ENCODE measurements around the gene C2orf92. TPM values are rescaled to one million over a fixed set of nuclear protein-coding genes. Genes with fewer than 3 reads are reported as not detected.
"Not testable (repeated sequence)": the region's sequence is repeated elsewhere in the genome, so short reads cannot be mapped to it uniquely, and the experiment has no call there.

The C2orf92 gene
- 17.2 and 21.8 TPM in 2 replicates for total RNA-seq

DNA sequence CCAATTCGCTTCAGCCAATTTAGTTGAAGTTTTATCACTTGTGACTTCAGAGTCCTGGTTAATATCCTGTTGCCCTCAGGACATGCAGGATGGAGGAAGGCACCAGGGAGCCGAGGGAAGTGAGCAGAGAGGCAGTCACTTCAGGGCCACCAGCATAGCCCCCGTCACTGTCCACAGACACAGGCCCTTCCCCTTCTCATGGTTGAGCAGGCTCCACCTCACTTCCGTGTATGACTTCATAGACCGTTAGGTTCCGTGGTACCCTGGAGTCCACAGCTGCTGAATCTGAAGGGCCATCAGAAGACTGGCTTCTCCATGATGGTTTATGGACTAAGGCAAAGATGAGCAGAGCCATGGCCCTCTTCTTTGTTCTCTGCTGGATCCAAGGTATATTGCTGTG lies at the start of gene C2orf92:
Gene C2orf92 (plus strand): TSS at position 266 of the 400 bp plus-strand sequence. CDS start 76 bp downstream, at position 342.
- H3K4me1 Mint-ChIP-seq (ENCODE audit: low read depth) = peaks cover 23% of the 10 kb centered on the region
- no peak within 1 kb of the TSS for H3K4me3 Mint-ChIP-seq (ENCODE audit: low read depth)
- no peaks in the 10 kb centered on the region for H3K9me3 Mint-ChIP-seq
- no peak within 1 kb of the TSS for H3K27ac Mint-ChIP-seq
- H3K27me3 Mint-ChIP-seq (ENCODE audit: low read depth) = no peaks in the 10 kb centered on the region
- no peak for DNase-seq (ENCODE audit: low spot score)
- intact Hi-C loops (cut with micrococcal nuclease) = no loop called here
- H3K36me3 Mint-ChIP-seq (ENCODE audit: low read depth) = peaks cover 13% of the 10 kb centered on the region

GRCh38 chr2:97620492-97620891 lies 49.0 kb upstream of the C2orf92 start:
- H3K9me3 Mint-ChIP-seq; H3K4me3 Mint-ChIP-seq (ENCODE audit: low read depth); H3K27ac Mint-ChIP-seq; DNase-seq (ENCODE audit: low spot score); H3K36me3 Mint-ChIP-seq (ENCODE audit: low read depth); H3K4me1 Mint-ChIP-seq (ENCODE audit: low read depth); intact Hi-C loops (cut with micrococcal nuclease); H3K27me3 Mint-ChIP-seq (ENCODE audit: low read depth): not testable (repeated sequence)

DNA sequence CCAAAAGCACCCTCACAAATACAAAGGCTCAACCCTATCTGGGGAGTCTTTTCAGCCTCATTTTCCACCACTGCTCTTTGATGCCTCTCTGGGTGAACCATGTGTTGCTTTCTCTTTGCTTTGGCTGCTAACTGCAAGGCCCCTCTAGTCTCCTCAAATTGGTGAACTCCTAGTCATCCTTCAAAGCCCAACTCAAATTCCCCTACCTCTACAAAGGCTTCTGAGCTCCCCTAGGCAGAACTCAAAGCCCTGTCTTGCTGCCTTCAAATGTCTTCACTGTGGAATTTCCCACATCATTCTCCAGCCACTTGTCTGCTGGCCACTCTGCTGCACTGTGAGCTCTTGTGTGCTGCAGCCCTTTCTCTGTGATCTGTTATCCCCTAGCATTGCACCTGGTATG lies 46.5 kb upstream of the C2orf92 start:
- intact Hi-C loops (cut with micrococcal nuclease); DNase-seq (ENCODE audit: low spot score); H3K4me1 Mint-ChIP-seq (ENCODE audit: low read depth); H3K9me3 Mint-ChIP-seq; H3K4me3 Mint-ChIP-seq (ENCODE audit: low read depth); H3K27ac Mint-ChIP-seq; H3K27me3 Mint-ChIP-seq (ENCODE audit: low read depth); H3K36me3 Mint-ChIP-seq (ENCODE audit: low read depth): not testable (repeated sequence)

GRCh38 chr2:97625354-97626048 lies 44.0 kb upstream of the C2orf92 start:
- not testable (repeated sequence) for H3K36me3 Mint-ChIP-seq (ENCODE audit: low read depth); H3K9me3 Mint-ChIP-seq

GRCh38 chr2:97626049-97626430 lies 43.5 kb upstream of the C2orf92 start:
- H3K4me3 Mint-ChIP-seq (ENCODE audit: low read depth); H3K36me3 Mint-ChIP-seq (ENCODE audit: low read depth); H3K4me1 Mint-ChIP-seq (ENCODE audit: low read depth); H3K27ac Mint-ChIP-seq; DNase-seq (ENCODE audit: low spot score); intact Hi-C loops (cut with micrococcal nuclease); H3K9me3 Mint-ChIP-seq: not testable (repeated sequence)
- H3K27me3 Mint-ChIP-seq (ENCODE audit: low read depth) = peaks cover 16% of the 10 kb centered on the region

More at GRCh38 chr2:97625354-97626048, 44.0 kb upstream of the C2orf92 start:
- H3K4me1 Mint-ChIP-seq (ENCODE audit: low read depth); H3K4me3 Mint-ChIP-seq (ENCODE audit: low read depth); H3K27ac Mint-ChIP-seq; intact Hi-C loops (cut with micrococcal nuclease); DNase-seq (ENCODE audit: low spot score): not testable (repeated sequence)
- H3K27me3 Mint-ChIP-seq (ENCODE audit: low read depth) = peaks cover 12% of the 10 kb centered on the region

- intact Hi-C loops (cut with micrococcal nuclease) = no loop called here
- H3K27ac Mint-ChIP-seq = no peak overlapping the region
- H3K36me3 Mint-ChIP-seq (ENCODE audit: low read depth) = peaks cover 24% of the 10 kb centered on the region
- peaks cover 10% of the 10 kb centered on the region for H3K27me3 Mint-ChIP-seq (ENCODE audit: low read depth)
- H3K9me3 Mint-ChIP-seq = no peaks in the 10 kb centered on the region
- no peak overlapping the region for H3K4me3 Mint-ChIP-seq (ENCODE audit: low read depth)
- peaks cover 19% of the 10 kb centered on the region for H3K4me1 Mint-ChIP-seq (ENCODE audit: low read depth)
- DNase-seq (ENCODE audit: low spot score) = no peak
These were observed 25.3 kb upstream of the C2orf92 start for GRCh38 chr2:97644023-97644717.

DNA sequence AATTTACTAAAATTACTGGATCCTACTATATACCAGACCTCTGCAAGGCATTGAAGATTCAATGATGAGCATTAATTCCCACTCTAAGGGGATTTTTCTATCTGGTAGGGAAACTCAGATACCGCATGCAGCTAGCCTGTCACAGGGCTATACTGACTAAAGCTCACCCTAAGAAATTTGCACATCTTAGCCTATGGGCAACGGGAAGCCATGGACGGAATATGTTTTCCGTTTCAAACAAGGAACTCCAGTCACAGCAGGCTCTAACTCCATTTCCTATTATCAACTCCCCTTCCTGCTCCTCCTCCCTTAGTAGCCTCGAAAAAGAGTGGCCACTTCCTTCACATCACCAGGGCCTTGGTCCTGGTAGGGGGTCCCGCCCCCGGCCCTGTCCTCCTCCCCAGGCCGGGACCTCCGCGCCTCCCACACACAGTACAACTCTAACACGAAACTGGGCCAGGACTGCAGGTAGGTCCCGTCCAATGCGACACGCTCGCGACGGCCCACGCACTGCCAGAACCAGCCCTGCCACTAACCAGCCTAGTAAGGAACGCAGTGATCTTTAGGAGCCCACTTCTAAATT lies 24.3 kb upstream of the C2orf92 start:
- intact Hi-C loops (cut with micrococcal nuclease) = loop anchor here (1.0 kb wide), 1 partner anchor 19 kb away; the partner anchor contains the start of gene ACTR1B
- Mint-ChIP-seq H3K27me3 (ENCODE audit: low read depth) (peaks cover 3% of the 10 kb centered on the region), H3K4me3 (ENCODE audit: low read depth) (peak overlapping the region; percentile 93), H3K9me3 (no peaks in the 10 kb centered on the region), H3K27ac (peak overlapping the region; percentile 97), H3K4me1 (ENCODE audit: low read depth) (peaks cover 19% of the 10 kb centered on the region), H3K36me3 (ENCODE audit: low read depth) (peaks cover 32% of the 10 kb centered on the region)
- no peak for DNase-seq (ENCODE audit: low spot score)

DNA sequence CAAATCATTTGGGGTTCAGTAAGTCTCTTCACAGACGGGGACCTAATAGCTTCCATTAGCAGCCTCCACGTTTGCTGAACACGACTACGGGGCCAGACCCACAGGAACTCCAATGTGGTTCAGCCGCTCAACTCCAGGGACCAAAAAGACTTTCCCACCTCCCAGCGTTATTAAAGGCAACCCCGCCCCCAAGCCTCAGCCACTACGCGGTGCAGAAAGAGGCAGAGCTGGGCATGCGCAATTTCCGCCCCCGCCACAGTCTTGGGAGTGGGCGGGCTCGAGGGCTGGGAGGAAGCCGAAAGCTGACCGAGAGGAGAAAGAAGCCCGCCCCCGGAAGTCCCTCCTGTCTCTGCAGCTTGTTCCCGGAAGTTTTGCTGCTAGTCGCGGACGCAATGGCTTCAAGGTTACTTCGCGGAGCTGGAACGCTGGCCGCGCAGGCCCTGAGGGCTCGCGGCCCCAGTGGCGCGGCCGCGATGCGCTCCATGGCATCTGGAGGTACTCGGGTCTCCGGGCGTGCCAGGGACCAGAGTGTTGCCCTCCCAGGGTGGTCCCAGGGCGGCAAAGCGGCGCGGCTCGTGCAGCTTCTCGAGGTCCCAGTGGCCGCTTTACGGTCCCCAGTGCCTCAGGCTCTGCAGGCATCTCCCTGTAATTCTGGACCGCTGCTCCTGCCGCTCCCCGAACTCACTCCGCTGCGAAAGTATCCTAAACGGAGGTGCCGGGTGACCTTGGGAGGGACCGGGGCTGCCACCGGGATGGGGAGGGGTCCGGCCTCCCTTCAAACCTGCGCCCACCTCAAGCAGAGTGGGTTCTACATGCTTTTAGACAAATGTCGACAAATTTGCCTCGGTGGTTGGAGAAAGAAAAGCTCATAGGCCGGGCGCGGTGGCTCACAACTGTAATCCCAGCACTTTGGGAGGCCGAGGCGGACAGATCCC lies 23.6 kb upstream of the C2orf92 start, which contains the start of gene COX5B:
Gene COX5B (plus strand): TSS at position 368 of the 935 bp plus-strand sequence. CDS start 25 bp downstream, at position 393.
- intact Hi-C loops (cut with micrococcal nuclease) = loop anchor here (1.0 kb wide), 1 partner anchor 18 kb away; the partner anchor contains the start of gene ACTR1B
- H3K27me3 Mint-ChIP-seq (ENCODE audit: low read depth) = no peaks in the 10 kb centered on the region
- H3K9me3 Mint-ChIP-seq = no peaks in the 10 kb centered on the region
- peaks cover 36% of the 10 kb centered on the region for H3K36me3 Mint-ChIP-seq (ENCODE audit: low read depth)
- H3K4me1 Mint-ChIP-seq (ENCODE audit: low read depth) = peaks cover 19% of the 10 kb centered on the region
- H3K27ac Mint-ChIP-seq = peak within 1 kb of the TSS; percentile 97
- H3K4me3 Mint-ChIP-seq (ENCODE audit: low read depth) = peak within 1 kb of the TSS; percentile 93
- DNase-seq (ENCODE audit: low spot score) = peak; percentile 98

DNA sequence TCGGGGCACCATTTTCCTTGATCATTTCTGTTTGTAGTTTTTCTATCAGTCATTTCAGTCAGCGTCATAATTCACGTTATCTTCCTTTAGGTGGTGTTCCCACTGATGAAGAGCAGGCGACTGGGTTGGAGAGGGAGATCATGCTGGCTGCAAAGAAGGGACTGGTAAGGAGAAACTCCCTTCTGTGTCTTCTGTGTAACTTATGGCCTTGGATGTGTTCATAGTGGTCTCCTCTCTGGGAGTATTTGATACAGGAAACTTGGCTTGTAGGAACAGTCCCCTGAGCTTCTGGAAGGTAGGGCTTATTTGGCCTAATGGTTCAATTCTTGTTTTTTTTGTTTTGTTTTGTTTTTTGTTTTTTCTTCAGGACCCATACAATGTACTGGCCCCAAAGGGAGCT lies 22.5 kb upstream of the C2orf92 start:
- H3K27ac Mint-ChIP-seq = peak overlapping the region; percentile 97
- intact Hi-C loops (cut with micrococcal nuclease) = no loop called here
- H3K36me3 Mint-ChIP-seq (ENCODE audit: low read depth) = peaks cover 39% of the 10 kb centered on the region

DNA sequence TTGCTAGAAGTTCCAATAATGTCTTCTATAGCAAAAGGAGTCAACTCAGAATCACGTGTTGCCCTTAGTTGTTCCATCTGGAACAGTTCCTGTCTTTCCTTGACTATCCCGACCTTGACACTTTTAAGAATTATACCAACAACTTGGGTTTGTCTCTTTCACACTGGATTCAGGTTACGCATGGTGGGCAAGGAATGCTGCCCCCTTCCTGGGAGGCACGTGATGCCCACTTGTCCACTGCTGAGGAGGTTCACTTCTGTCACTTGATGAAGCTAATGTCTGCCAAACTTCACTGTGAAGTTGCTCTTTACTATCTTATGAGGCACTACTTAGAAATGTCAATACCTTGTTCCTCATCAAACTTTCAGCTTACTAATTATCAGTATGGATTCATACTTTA lies 18.4 kb upstream of the C2orf92 start:
- H3K27me3 Mint-ChIP-seq (ENCODE audit: low read depth) = no peaks in the 10 kb centered on the region
- H3K27ac Mint-ChIP-seq = peak overlapping the region; percentile 68
- DNase-seq (ENCODE audit: low spot score) = no peak
- peaks cover 26% of the 10 kb centered on the region for H3K4me1 Mint-ChIP-seq (ENCODE audit: low read depth)
- H3K9me3 Mint-ChIP-seq = no peaks in the 10 kb centered on the region
- H3K4me3 Mint-ChIP-seq (ENCODE audit: low read depth) = no peak overlapping the region
- intact Hi-C loops (cut with micrococcal nuclease) = no loop called here
- H3K36me3 Mint-ChIP-seq (ENCODE audit: low read depth) = peaks cover 69% of the 10 kb centered on the region

More for the DNA sequence above, 22.5 kb upstream of the C2orf92 start:
- H3K9me3 Mint-ChIP-seq = no peaks in the 10 kb centered on the region
- no peak for DNase-seq (ENCODE audit: low spot score)
- peaks cover 19% of the 10 kb centered on the region for H3K4me1 Mint-ChIP-seq (ENCODE audit: low read depth)
- H3K4me3 Mint-ChIP-seq (ENCODE audit: low read depth) = peak overlapping the region; percentile 93
- no peaks in the 10 kb centered on the region for H3K27me3 Mint-ChIP-seq (ENCODE audit: low read depth)

DNA sequence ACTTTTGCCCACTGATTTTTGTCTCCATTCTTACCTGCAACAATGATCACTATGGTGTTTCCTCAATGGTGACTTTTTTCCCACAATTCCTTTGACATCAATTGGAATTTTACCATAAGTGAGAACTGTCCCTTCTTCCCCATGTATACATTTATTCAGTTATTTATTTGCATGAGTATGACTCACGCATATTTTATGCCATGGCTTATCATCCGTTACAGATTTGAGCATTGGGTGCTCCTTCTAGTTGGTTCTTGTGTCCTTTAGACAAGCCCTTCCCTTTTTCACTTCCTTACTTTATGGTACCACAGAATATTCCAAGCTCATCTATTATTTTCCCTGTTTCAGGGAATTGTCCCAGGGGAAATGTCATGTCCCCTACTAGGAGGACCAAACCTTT lies 16.0 kb upstream of the C2orf92 start:
- DNase-seq (ENCODE audit: low spot score) = no peak
- Mint-ChIP-seq H3K27me3 (ENCODE audit: low read depth) (no peaks in the 10 kb centered on the region), H3K9me3 (no peaks in the 10 kb centered on the region), H3K4me3 (ENCODE audit: low read depth) (no peak overlapping the region), H3K27ac (no peak overlapping the region), H3K36me3 (ENCODE audit: low read depth) (peaks cover 70% of the 10 kb centered on the region), H3K4me1 (ENCODE audit: low read depth) (peaks cover 18% of the 10 kb centered on the region)
- intact Hi-C loops (cut with micrococcal nuclease) = no loop called here

- H3K4me3 Mint-ChIP-seq (ENCODE audit: low read depth) = no peak overlapping the region
- intact Hi-C loops (cut with micrococcal nuclease) = no loop called here
These were observed 15.6 kb upstream of the C2orf92 start for GRCh38 chr2:97653874-97654273.

More at GRCh38 chr2:97653874-97654273, 15.6 kb upstream of the C2orf92 start:
- peaks cover 18% of the 10 kb centered on the region for H3K4me1 Mint-ChIP-seq (ENCODE audit: low read depth)
- no peaks in the 10 kb centered on the region for H3K9me3 Mint-ChIP-seq
- DNase-seq (ENCODE audit: low spot score) = no peak
- H3K27me3 Mint-ChIP-seq (ENCODE audit: low read depth) = no peaks in the 10 kb centered on the region
- H3K27ac Mint-ChIP-seq = peak overlapping the region; percentile 55
- H3K36me3 Mint-ChIP-seq (ENCODE audit: low read depth) = peaks cover 71% of the 10 kb centered on the region

Data from activated T-helper 2 cell treated with anti-CD3 and anti-CD28 coated beads, Interferon-gamma antibody, Interleukin-2, Interleukin-4, amounts not matched to agents 10 μg/mL and 5 μg/mL and 100 μg/mL, durations not matched to agents 14 hours and 24 hours and 36 hours (primary cell).